GM18858 (cell line): ENCODE data around the gene TEX11.
"Not testable (repeated sequence)": the region's sequence is repeated elsewhere in the genome, so short reads cannot be mapped to it uniquely, and the experiment has no call there.

Experiments
- ATAC-seq: cut with Tn5 transposase; IDR thresholded peaks from one replicate; pipeline ENCODE4 v1.9.1; 2021; ENCODE audit not compliant: unreplicated experiment

The TEX11 gene

GRCh38 chrX:70762285-70762684, 146.2 kb downstream of the TEX11 start:
- no peak for ATAC-seq

GRCh38 chrX:70755850-70756249, 152.7 kb downstream of the TEX11 start:
- no peak for ATAC-seq

- no peak for ATAC-seq
These were observed 154.2 kb downstream of the TEX11 start for GRCh38 chrX:70754169-70754848.

GRCh38 chrX:70733774-70734173, 174.7 kb downstream of the TEX11 start:
- ATAC-seq = not testable (repeated sequence)

GRCh38 chrX:70727961-70728360, 180.6 kb downstream of the TEX11 start:
- ATAC-seq = not testable (repeated sequence)

- ATAC-seq = no peak
These were observed 187.8 kb downstream of the TEX11 start for GRCh38 chrX:70720721-70721120.

- ATAC-seq = not testable (repeated sequence)
These were observed 197.2 kb downstream of the TEX11 start for GRCh38 chrX:70711336-70711735.

GRCh38 chrX:70694339-70695122, 214.0 kb downstream of the TEX11 start:
- no peak for ATAC-seq

GRCh38 chrX:70679455-70679854, 229.1 kb downstream of the TEX11 start:
- not testable (repeated sequence) for ATAC-seq

- ATAC-seq = no peak
These were observed 233.2 kb downstream of the TEX11 start for GRCh38 chrX:70675284-70675683.

- no peak for ATAC-seq
These were observed 236.2 kb downstream of the TEX11 start for GRCh38 chrX:70672326-70672725.

- no peak for ATAC-seq
These were observed 239.4 kb downstream of the TEX11 start for GRCh38 chrX:70669120-70669519.

GRCh38 chrX:70664726-70665125, 243.8 kb downstream of the TEX11 start:
- no peak for ATAC-seq

GRCh38 chrX:70661124-70661523, 247.4 kb downstream of the TEX11 start:
- not testable (repeated sequence) for ATAC-seq

- ATAC-seq = not testable (repeated sequence)
These were observed 251.0 kb downstream of the TEX11 start for GRCh38 chrX:70657546-70657945.

GRCh38 chrX:70656304-70656703, 252.2 kb downstream of the TEX11 start:
- ATAC-seq = no peak

GRCh38 chrX:70647910-70648309, 260.6 kb downstream of the TEX11 start:
- ATAC-seq = not testable (repeated sequence)

- no peak for ATAC-seq
These were observed 272.3 kb downstream of the TEX11 start for GRCh38 chrX:70636218-70636617.

- no peak for ATAC-seq
These were observed 272.8 kb downstream of the TEX11 start for GRCh38 chrX:70635669-70636068.

GRCh38 chrX:70635227-70635626, 273.3 kb downstream of the TEX11 start:
- ATAC-seq = no peak

- no peak for ATAC-seq
These were observed 286.8 kb downstream of the TEX11 start for GRCh38 chrX:70621743-70622142.

GRCh38 chrX:70618467-70618866, 290.0 kb downstream of the TEX11 start:
- ATAC-seq = no peak
